Measurements from ENCODE around the gene RTN4RL1. TPM values are rescaled to one million over a fixed set of nuclear protein-coding genes. Genes with fewer than 3 reads are reported as not detected.
A peak's percentile ranks its signal among the peaks of the same experiment; 100 is the strongest.

Gene RTN4RL1
- total and polyA plus RNA-seq, 10 donors: 0.09 to 4.5 (median 1.2) TPM

DNA sequence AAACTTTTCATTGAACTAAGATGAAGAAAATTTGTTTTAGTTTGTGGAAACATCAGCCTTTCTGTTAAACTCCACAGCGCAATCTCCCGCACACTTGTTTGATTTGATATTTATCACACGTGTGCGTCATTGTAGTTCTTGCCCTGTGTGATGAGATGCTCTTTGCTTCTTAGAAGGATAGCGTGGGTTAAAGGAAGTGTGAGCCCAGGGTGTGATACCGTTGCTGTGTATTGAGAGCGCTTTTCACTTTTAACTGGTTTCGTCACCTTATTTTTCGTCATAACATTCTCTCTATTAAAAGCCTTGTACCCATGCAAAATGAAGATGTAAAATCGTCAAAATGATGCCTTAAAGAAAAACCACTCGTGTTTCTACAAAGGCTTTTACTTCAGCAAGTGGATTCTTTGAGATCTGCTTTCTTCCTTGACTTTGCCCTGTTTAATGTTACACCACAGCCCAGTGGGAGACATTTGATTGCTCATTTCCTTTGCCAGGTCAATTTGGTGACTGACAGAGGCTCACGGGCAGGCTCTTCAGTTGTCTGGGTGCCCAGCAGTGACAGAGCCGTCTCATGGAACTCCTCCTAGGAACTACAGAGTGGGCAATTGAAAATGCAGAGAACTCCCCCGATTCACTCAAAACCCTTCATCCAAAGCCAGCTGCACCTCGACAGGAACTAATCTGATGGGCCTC is 134.2 kb downstream of the RTN4RL1 start:
- TF ChIP-seq POLR2A (IDR thresholded peaks at IDR 0.05): no peak
- no peak for TF ChIP-seq CTCF (IDR thresholded peaks at IDR 0.05 in 8 of 11, conservative IDR thresholded peaks at IDR 0.05 in 3 of 11)
- TF ChIP-seq POLR2AphosphoS5 (IDR thresholded peaks at IDR 0.05): no peak
- Histone ChIP-seq H3K9me3 (no peaks in the 10 kb centered on the region), H3K27ac (peak overlapping the region in 4 of 8 donors; percentile 5 to 43 (median 40)), H3K36me3 (peaks cover 2 to 100% (median 86%) of the 10 kb centered on the region in 6 donors), H3K4me1 (no peaks in the 10 kb centered on the region), H3K4me3 (no peak overlapping the region), H3K27me3 (replicated peaks in 1 of 7) (no peaks in the 10 kb centered on the region)
- intact Hi-C loops (cut with DNase I; ENCODE audit: low total_unique reads): no loop called here
- no peak for DNase-seq
- 76 to 80% (median 79%) methylated on average over 15 of the region's 15 CpGs for WGBS, 5 donors

GRCh38 chr17:1888741-1889140 is 136.4 kb downstream of the RTN4RL1 start:
- WGBS, 5 donors: 88 to 98% (median 94%) methylated on average over 14 of the region's 14 CpGs
- no peak for TF ChIP-seq CTCF (IDR thresholded peaks at IDR 0.05 in 8 of 11, conservative IDR thresholded peaks at IDR 0.05 in 3 of 11)
- TF ChIP-seq POLR2A (IDR thresholded peaks at IDR 0.05): no peak
- no peak for TF ChIP-seq POLR2AphosphoS5 (IDR thresholded peaks at IDR 0.05)
- no peaks in the 10 kb centered on the region for H3K4me1 ChIP-seq
- no peak overlapping the region for H3K27ac ChIP-seq
- H3K4me3 ChIP-seq: no peak overlapping the region
- intact Hi-C loops (cut with DNase I; ENCODE audit: low total_unique reads): no loop called here
- no peaks in the 10 kb centered on the region for H3K9me3 ChIP-seq
- no peak for DNase-seq
- H3K27me3 ChIP-seq (replicated peaks in 1 of 7): no peaks in the 10 kb centered on the region
- H3K36me3 ChIP-seq: peaks cover 2 to 100% (median 89%) of the 10 kb centered on the region in 6 donors

Small RNAs within 50 kb of the gene (microRNA-seq; reads per million reads assigned to microRNA genes)
- gene MIR132 (1,368 to 1,659 (median 1,417) reads per million in 3 donors), gene MIR212 (44.6 to 50.5 (median 48.1) reads per million in 3 donors)

Small RNAs within 50 kb of the gene (small RNA-seq; reads per million reads assigned to genes)
- gene AC090617.9: 0 reads per million in 4 donors
- gene MIR132: 5.1 to 8.9 (median 7.4) reads per million in 4 donors
- 0.60 to 2.1 (median 1.4) reads per million in 4 donors for gene MIR212
- 0 reads per million in 4 donors for gene OVCA2

Other genes starting within 250 kb of the RTN4RL1 start
- gene SMYD4, start 195.4 kb downstream of the RTN4RL1 start, total RNA-seq: 10 to 100 TPM; 17.2 to 28.1 (median 23.8) TPM
- 1 to 10 TPM; 3.8 to 6.1 (median 4.7) TPM for gene SMYD4, start 195.4 kb downstream of the RTN4RL1 start, polyA plus RNA-seq
- gene RPA1, start 195.3 kb downstream of the RTN4RL1 start, total RNA-seq: 100 to 1,000 TPM in 1 of 7 donors, 10 to 100 TPM in 6; 25.2 to 101 (median 76.1) TPM
- 10 to 100 TPM; 20.7 to 29.5 (median 24.2) TPM for gene RPA1, start 195.3 kb downstream of the RTN4RL1 start, polyA plus RNA-seq
- gene DPH1, start 4.8 kb upstream of the RTN4RL1 start, total RNA-seq: 10 to 100 TPM; 38.3 to 58.5 (median 43.5) TPM
- 10 to 100 TPM; 20.6 to 37.9 (median 20.9) TPM for gene DPH1, start 4.8 kb upstream of the RTN4RL1 start, polyA plus RNA-seq
- 10 to 100 TPM; 20.9 to 51.3 (median 28.9) TPM for gene OVCA2, start 16.7 kb upstream of the RTN4RL1 start, total RNA-seq
- 10 to 100 TPM; 52.9 to 68.8 (median 66.4) TPM for gene OVCA2, start 16.7 kb upstream of the RTN4RL1 start, polyA plus RNA-seq
- 10 to 100 TPM in 6 of 7 donors, 1 to 10 TPM in 1; 7.0 to 59.6 (median 23.3) TPM for gene HIC1, start 29.8 kb upstream of the RTN4RL1 start, total RNA-seq
- gene HIC1, start 29.8 kb upstream of the RTN4RL1 start, polyA plus RNA-seq: 1 to 10 TPM; 1.3 to 4.7 (median 2.6) TPM

Measured in spleen (tissue), 11 donors.